ENCODE data around the gene FBXO38.
"Not testable (repeated sequence)": the region's sequence is repeated elsewhere in the genome, so short reads cannot be mapped to it uniquely, and the experiment has no call there.

FBXO38 gene

GRCh38 chr5:148452499-148453193 lies 68.9 kb downstream of the FBXO38 start:
- Mint-ChIP-seq H3K27me3 (peaks cover 0 to 23% of the 10 kb centered on the region in 2 donors), H3K9me3 (no peaks in the 10 kb centered on the region)

GRCh38 chr5:148454576-148454975 lies 70.8 kb downstream of the FBXO38 start:
- Mint-ChIP-seq H3K4me1 (ENCODE audit: low read depth in 2 of 2) (no peaks in the 10 kb centered on the region), H3K9me3 (no peaks in the 10 kb centered on the region), H3K27ac (no peak overlapping the region), H3K27me3 (peaks cover 15 to 38% of the 10 kb centered on the region in 2 donors), H3K36me3 (ENCODE audit: insufficient read depth) (no peaks in the 10 kb centered on the region), H3K4me3 (no peak overlapping the region)
- DNase-seq = no peak
- no peak for ATAC-seq (replicated peaks)

More at GRCh38 chr5:148452499-148453193, 68.9 kb downstream of the FBXO38 start:
- ATAC-seq (replicated peaks) = no peak
- H3K4me1 Mint-ChIP-seq (ENCODE audit: low read depth in 2 of 2) = no peaks in the 10 kb centered on the region
- no peaks in the 10 kb centered on the region for H3K36me3 Mint-ChIP-seq (ENCODE audit: insufficient read depth)
- H3K27ac Mint-ChIP-seq = no peak overlapping the region
- no peak for DNase-seq
- no peak overlapping the region for H3K4me3 Mint-ChIP-seq

- Mint-ChIP-seq H3K27ac (no peak overlapping the region), H3K36me3 (ENCODE audit: insufficient read depth) (no peaks in the 10 kb centered on the region), H3K4me1 (ENCODE audit: low read depth in 2 of 2) (no peaks in the 10 kb centered on the region), H3K4me3 (no peak overlapping the region), H3K27me3 (peaks cover 21 to 45% of the 10 kb centered on the region in 2 donors), H3K9me3 (no peaks in the 10 kb centered on the region)
- DNase-seq (no peak), ATAC-seq (replicated peaks) (no peak)
These were observed 71.4 kb downstream of the FBXO38 start for GRCh38 chr5:148455185-148455584.

- peak; percentile 8 to 49 (median 13) for DNase-seq
- peak; percentile 92 for ATAC-seq (replicated peaks)
- H3K27me3 Mint-ChIP-seq = peaks cover 25 to 47% of the 10 kb centered on the region in 2 donors
- H3K9me3 Mint-ChIP-seq = no peaks in the 10 kb centered on the region
- no peaks in the 10 kb centered on the region for H3K36me3 Mint-ChIP-seq (ENCODE audit: insufficient read depth)
- H3K4me1 Mint-ChIP-seq (ENCODE audit: low read depth in 2 of 2) = no peaks in the 10 kb centered on the region
- no peak overlapping the region for H3K27ac Mint-ChIP-seq
- H3K4me3 Mint-ChIP-seq = no peak overlapping the region
These were observed 73.4 kb downstream of the FBXO38 start for GRCh38 chr5:148457183-148457620.

- ATAC-seq (replicated peaks) (no peak), DNase-seq (no peak)
- no peaks in the 10 kb centered on the region for H3K36me3 Mint-ChIP-seq (ENCODE audit: insufficient read depth)
- no peaks in the 10 kb centered on the region for H3K9me3 Mint-ChIP-seq
- H3K4me1 Mint-ChIP-seq (ENCODE audit: low read depth in 2 of 2) = no peaks in the 10 kb centered on the region
- no peak overlapping the region for H3K27ac Mint-ChIP-seq
- peaks cover 25 to 44% of the 10 kb centered on the region in 2 donors for H3K27me3 Mint-ChIP-seq
- no peak overlapping the region for H3K4me3 Mint-ChIP-seq
These were observed 74.5 kb downstream of the FBXO38 start for GRCh38 chr5:148458036-148458888.

- no peak for ATAC-seq (replicated peaks)
- Mint-ChIP-seq H3K36me3 (ENCODE audit: insufficient read depth) (no peaks in the 10 kb centered on the region), H3K9me3 (no peaks in the 10 kb centered on the region), H3K4me1 (ENCODE audit: low read depth in 2 of 2) (no peaks in the 10 kb centered on the region), H3K27me3 (peaks cover 27 to 38% of the 10 kb centered on the region in 2 donors), H3K27ac (no peak overlapping the region), H3K4me3 (no peak overlapping the region)
- no peak for DNase-seq
These were observed 75.9 kb downstream of the FBXO38 start for GRCh38 chr5:148459669-148460068.

- H3K27ac Mint-ChIP-seq = no peak overlapping the region
- no peaks in the 10 kb centered on the region for H3K9me3 Mint-ChIP-seq
- no peak overlapping the region for H3K4me3 Mint-ChIP-seq
- no peaks in the 10 kb centered on the region for H3K4me1 Mint-ChIP-seq (ENCODE audit: low read depth in 2 of 2)
- DNase-seq (no peak), ATAC-seq (replicated peaks) (no peak)
- peaks cover 0 to 7% of the 10 kb centered on the region in 2 donors for H3K27me3 Mint-ChIP-seq
- H3K36me3 Mint-ChIP-seq (ENCODE audit: insufficient read depth) = no peaks in the 10 kb centered on the region
These were observed 81.8 kb downstream of the FBXO38 start for GRCh38 chr5:148465381-148466235.

- H3K4me3 Mint-ChIP-seq = no peak overlapping the region
- ATAC-seq (replicated peaks) (no peak), DNase-seq (no peak)
- no peaks in the 10 kb centered on the region for H3K4me1 Mint-ChIP-seq (ENCODE audit: low read depth in 2 of 2)
- H3K27ac Mint-ChIP-seq = no peak overlapping the region
- H3K27me3 Mint-ChIP-seq = peaks cover 0 to 7% of the 10 kb centered on the region in 2 donors
- no peaks in the 10 kb centered on the region for H3K36me3 Mint-ChIP-seq (ENCODE audit: insufficient read depth)
- H3K9me3 Mint-ChIP-seq = no peaks in the 10 kb centered on the region
These were observed 82.5 kb downstream of the FBXO38 start for GRCh38 chr5:148466236-148466580.

GRCh38 chr5:148467958-148468357 lies 84.2 kb downstream of the FBXO38 start:
- H3K4me3 Mint-ChIP-seq = no peak overlapping the region
- H3K27me3 Mint-ChIP-seq = peaks cover 0 to 7% of the 10 kb centered on the region in 2 donors
- ATAC-seq (replicated peaks) (no peak), DNase-seq (no peak)
- H3K27ac Mint-ChIP-seq = no peak overlapping the region
- no peaks in the 10 kb centered on the region for H3K36me3 Mint-ChIP-seq (ENCODE audit: insufficient read depth)
- H3K4me1 Mint-ChIP-seq (ENCODE audit: low read depth in 2 of 2) = no peaks in the 10 kb centered on the region
- H3K9me3 Mint-ChIP-seq = no peaks in the 10 kb centered on the region

- ATAC-seq (replicated peaks); DNase-seq: not testable (repeated sequence)
These were observed 85.0 kb downstream of the FBXO38 start for GRCh38 chr5:148468746-148469145.

GRCh38 chr5:148469501-148469935 lies 85.8 kb downstream of the FBXO38 start:
- DNase-seq = no peak
- Mint-ChIP-seq H3K4me3 (no peak overlapping the region), H3K9me3 (no peaks in the 10 kb centered on the region), H3K27me3 (peaks cover 0 to 7% of the 10 kb centered on the region in 2 donors), H3K4me1 (ENCODE audit: low read depth in 2 of 2) (no peaks in the 10 kb centered on the region), H3K27ac (no peak overlapping the region), H3K36me3 (ENCODE audit: insufficient read depth) (no peaks in the 10 kb centered on the region)
- no peak for ATAC-seq (replicated peaks)

More at GRCh38 chr5:148468746-148469145, 85.0 kb downstream of the FBXO38 start:
- not testable (repeated sequence) for H3K36me3 Mint-ChIP-seq (ENCODE audit: insufficient read depth); H3K27me3 Mint-ChIP-seq; H3K4me3 Mint-ChIP-seq; H3K4me1 Mint-ChIP-seq (ENCODE audit: low read depth in 2 of 2); H3K27ac Mint-ChIP-seq; H3K9me3 Mint-ChIP-seq

- H3K4me1 Mint-ChIP-seq (ENCODE audit: low read depth in 2 of 2) = no peaks in the 10 kb centered on the region
- DNase-seq = no peak
- peaks cover 8 to 10% of the 10 kb centered on the region in 2 donors for H3K27me3 Mint-ChIP-seq
- H3K9me3 Mint-ChIP-seq = no peaks in the 10 kb centered on the region
- no peak overlapping the region for H3K27ac Mint-ChIP-seq
- H3K4me3 Mint-ChIP-seq = no peak overlapping the region
- no peak for ATAC-seq (replicated peaks)
- no peaks in the 10 kb centered on the region for H3K36me3 Mint-ChIP-seq (ENCODE audit: insufficient read depth)
These were observed 87.6 kb downstream of the FBXO38 start for GRCh38 chr5:148471379-148471778.

- DNase-seq (no peak), ATAC-seq (replicated peaks) (no peak)
- H3K36me3 Mint-ChIP-seq (ENCODE audit: insufficient read depth) = no peaks in the 10 kb centered on the region
- no peaks in the 10 kb centered on the region for H3K9me3 Mint-ChIP-seq
- no peak overlapping the region for H3K27ac Mint-ChIP-seq
- H3K4me3 Mint-ChIP-seq = no peak overlapping the region
- H3K4me1 Mint-ChIP-seq (ENCODE audit: low read depth in 2 of 2) = no peaks in the 10 kb centered on the region
- peaks cover 25 to 33% of the 10 kb centered on the region in 2 donors for H3K27me3 Mint-ChIP-seq
These were observed 90.3 kb downstream of the FBXO38 start for GRCh38 chr5:148474025-148474511.
